ENCODE measurements around the gene DENND1B.

GRCh38 chr1:197464044-197464443, 311.2 kb downstream of the DENND1B start:
- TF ChIP-seq CTCF (conservative IDR thresholded peaks at IDR 0.05; ENCODE audit: low read depth, low read length): no peak
- no peak for TF ChIP-seq EZH2 (IDR thresholded peaks at IDR 0.05; ENCODE audit: borderline replicate concordance, low read depth, low read length, poor library complexity, severe bottlenecking)
